HG03064 (cell line): ENCODE results near the gene OVAAL.

Experiments used
- ATAC-seq: cut with Tn5 transposase; IDR thresholded peaks from one replicate; pipeline ENCODE4 v1.9.1; 2021; ENCODE audit warnings: low read depth; ENCODE audit not compliant: unreplicated experiment

The OVAAL gene

GRCh38 chr1:180568184-180568583 is 9.4 kb downstream of the OVAAL start:
- no peak for ATAC-seq

- no peak for ATAC-seq
Measured at GRCh38 chr1:180571060-180571831, 12.5 kb downstream of the OVAAL start.

GRCh38 chr1:180571832-180572636 is 13.3 kb downstream of the OVAAL start:
- no peak for ATAC-seq

GRCh38 chr1:180572760-180573159 is 14.0 kb downstream of the OVAAL start:
- ATAC-seq = no peak

- no peak for ATAC-seq
Measured at GRCh38 chr1:180574031-180574713, 15.4 kb downstream of the OVAAL start.

GRCh38 chr1:180577361-180577760 is 18.6 kb downstream of the OVAAL start:
- no peak for ATAC-seq

GRCh38 chr1:180579961-180580611 is 21.3 kb downstream of the OVAAL start:
- no peak for ATAC-seq

GRCh38 chr1:180581635-180582039 is 22.9 kb downstream of the OVAAL start:
- ATAC-seq = no peak

- no peak for ATAC-seq
Measured at GRCh38 chr1:180584869-180585268, 26.1 kb downstream of the OVAAL start.

- ATAC-seq = no peak
Measured at GRCh38 chr1:180585994-180586359, 27.2 kb downstream of the OVAAL start.

- ATAC-seq = no peak
Measured at GRCh38 chr1:180586671-180587155, 27.9 kb downstream of the OVAAL start.

- ATAC-seq = no peak
Measured at GRCh38 chr1:180588121-180588520, 29.4 kb downstream of the OVAAL start.

- no peak for ATAC-seq
Measured at GRCh38 chr1:180590889-180591288, 32.1 kb downstream of the OVAAL start.

- no peak for ATAC-seq
Measured at GRCh38 chr1:180593382-180593781, 34.6 kb downstream of the OVAAL start.

- ATAC-seq = no peak
Measured at GRCh38 chr1:180594723-180595122, 36.0 kb downstream of the OVAAL start.

GRCh38 chr1:180595966-180596365 is 37.2 kb downstream of the OVAAL start:
- ATAC-seq = no peak

- no peak for ATAC-seq
Measured at GRCh38 chr1:180597520-180597919, 38.8 kb downstream of the OVAAL start.

- no peak for ATAC-seq
Measured at GRCh38 chr1:180598333-180598974, 39.7 kb downstream of the OVAAL start.

- ATAC-seq = no peak
Measured at GRCh38 chr1:180600343-180600742, 41.6 kb downstream of the OVAAL start.

- no peak for ATAC-seq
Measured at GRCh38 chr1:180601512-180601911, 42.7 kb downstream of the OVAAL start.
